KBM-7 (cell line): ENCODE data around the gene CCDC159.
"Not testable (repeated sequence)": the region's sequence is repeated elsewhere in the genome, so short reads cannot be mapped to it uniquely, and the experiment has no call there.

Experiments
- DNase-seq: peaks from one replicate; pipeline ENCODE4 v3.0.0-alpha.2; 2015
- in situ Hi-C: fragments of 300-500 bp; cut with MboI; formaldehyde crosslinking; loops from 2 replicates; pipeline ENCODE4 v1.14.3; 2020; ENCODE audit warnings: low sequenced_read_pairs, low pct_unique_long_range_greater_than_20kb, mixed read lengths

The CCDC159 gene

DNA sequence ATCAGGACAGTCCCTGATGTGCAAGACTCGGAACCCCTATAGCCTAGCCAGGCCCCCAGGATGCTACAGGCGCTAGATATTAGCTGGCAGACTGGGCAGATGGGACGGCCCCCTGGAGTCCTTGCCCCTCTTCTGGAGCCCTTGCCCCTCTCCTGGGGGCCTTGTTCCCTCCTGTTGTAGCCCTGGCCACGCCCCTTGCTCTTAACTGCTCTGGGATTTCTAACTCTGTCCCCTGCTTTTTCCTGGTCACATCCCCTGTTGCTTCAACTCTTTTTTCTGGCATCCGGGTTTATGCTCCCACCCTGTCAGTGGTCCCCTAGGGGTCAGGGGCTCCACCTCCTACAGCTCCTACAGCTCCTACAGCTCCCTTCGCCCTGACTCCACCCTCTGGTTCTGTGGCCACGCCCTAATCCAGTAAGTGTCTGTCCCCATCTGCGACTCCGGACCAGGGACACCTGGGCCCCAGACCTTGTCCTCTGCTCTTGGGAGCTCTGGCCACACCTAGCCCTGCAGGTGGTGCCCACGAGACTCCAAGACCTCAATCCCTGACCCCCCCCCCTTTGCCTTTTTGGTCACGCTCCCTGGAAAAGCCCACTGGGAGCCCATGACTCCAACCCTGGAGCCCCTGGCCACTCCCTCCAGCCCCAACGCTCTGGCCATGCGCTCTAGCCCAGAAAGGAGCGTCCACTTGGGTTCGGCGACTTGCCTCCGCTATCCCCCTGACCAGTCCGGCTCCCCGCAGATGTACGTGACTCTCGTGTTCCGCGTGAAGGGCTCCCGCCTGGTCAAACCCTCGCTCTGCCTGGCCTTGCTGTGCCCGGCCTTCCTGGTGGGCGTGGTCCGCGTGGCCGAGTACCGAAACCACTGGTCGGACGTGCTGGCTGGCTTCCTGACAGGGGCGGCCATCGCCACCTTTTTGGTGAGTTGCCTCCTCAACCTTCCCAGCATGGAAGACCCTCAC is 15.7 kb downstream of the CCDC159 start:
- DNase-seq = no peak
- in situ Hi-C loops = no loop called here

DNA sequence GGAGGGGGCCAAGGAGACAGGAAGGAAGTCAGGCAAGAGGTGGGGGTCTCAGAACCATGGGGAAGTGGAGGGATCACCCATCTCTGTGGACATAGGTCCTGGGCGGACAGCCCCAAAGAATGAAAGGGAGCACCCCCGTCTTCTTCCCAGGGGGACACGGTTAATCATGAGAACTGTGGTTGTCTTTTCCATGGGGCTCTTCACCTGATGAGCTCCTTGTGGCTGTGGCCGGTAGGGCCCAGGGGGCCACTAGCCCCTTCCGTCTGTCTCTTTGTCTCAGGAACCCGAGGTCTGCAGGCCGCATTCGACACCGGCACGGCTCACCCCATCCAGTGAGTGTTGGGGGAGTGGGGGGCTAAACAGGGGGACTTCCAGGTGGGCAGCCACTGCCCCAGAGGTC is 17.6 kb downstream of the CCDC159 start:
- in situ Hi-C loops = no loop called here
- no peak for DNase-seq

DNA sequence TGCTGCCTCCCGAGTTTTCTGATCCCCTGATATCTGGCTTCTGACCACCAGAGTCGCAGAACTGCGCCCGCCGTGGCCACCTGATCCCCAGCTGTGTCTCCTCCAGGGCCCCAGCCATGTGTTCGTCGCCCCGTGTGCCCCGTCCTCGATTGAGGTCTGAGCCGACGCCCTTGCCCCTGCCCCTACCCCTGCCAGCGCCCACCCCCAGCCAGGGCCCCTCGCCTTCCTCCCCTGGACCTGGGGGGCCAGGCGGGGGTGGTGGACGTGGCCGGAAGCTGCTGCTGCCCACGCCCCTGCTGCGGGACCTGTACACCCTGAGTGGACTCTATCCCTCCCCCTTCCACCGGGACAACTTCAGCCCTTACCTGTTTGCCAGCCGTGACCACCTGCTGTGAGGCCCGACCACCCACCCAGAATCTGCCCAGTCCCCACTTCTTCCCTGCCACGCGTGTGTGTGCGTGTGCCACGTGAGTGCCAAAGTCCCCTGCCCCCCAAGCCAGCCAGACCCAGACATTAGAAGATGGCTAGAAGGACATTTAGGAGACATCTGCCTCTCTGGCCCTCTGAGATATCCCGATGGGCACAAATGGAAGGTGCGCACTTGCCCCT is 18.1 kb downstream of the CCDC159 start:
- in situ Hi-C loops = no loop called here
- DNase-seq = no peak

DNA sequence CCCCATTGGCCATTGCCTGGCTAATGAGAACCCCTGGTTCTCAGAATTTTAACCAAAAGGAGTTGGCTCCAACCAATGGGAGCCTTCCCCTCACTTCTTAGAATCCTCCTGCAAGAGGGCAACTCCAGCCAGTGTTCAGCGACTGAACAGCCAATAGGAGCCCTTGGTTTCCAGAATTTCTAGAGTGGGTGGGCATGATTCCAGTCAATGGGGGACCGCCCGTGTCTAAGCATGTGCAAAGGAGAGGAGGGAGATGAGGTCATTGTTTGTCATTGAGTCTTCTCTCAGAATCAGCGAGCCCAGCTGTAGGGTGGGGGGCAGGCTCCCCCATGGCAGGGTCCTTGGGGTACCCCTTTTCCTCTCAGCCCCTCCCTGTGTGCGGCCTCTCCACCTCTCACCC is 18.6 kb downstream of the CCDC159 start:
- in situ Hi-C loops = no loop called here
- no peak for DNase-seq

DNA sequence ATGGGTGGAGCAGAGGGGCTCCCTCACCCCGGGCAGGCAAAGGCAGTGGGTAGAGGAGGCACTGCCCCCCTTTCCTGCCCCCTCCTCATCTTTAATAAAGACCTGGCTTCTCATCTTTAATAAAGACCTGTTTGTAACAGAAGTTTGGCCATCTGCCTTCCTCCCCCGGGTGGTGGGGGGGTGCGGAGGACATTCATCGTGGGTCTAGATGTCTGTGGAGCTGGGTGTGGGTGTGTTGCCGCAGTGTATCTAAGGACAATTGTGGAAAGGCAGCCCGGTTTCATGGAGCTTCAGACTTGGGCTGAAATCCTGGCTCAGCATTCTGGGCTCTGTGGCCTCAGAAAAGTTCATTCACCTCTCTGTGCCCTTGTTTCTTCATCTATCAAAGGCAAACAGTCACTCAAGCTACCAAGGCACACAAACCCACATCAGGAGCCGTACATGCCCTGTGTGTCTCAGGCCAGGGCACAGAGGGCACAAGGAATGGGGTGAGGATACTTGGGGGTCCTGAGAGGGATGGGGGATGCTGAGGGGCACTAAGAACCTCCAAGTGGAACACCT is 19.3 kb downstream of the CCDC159 start:
- in situ Hi-C loops = no loop called here
- DNase-seq = no peak

DNA sequence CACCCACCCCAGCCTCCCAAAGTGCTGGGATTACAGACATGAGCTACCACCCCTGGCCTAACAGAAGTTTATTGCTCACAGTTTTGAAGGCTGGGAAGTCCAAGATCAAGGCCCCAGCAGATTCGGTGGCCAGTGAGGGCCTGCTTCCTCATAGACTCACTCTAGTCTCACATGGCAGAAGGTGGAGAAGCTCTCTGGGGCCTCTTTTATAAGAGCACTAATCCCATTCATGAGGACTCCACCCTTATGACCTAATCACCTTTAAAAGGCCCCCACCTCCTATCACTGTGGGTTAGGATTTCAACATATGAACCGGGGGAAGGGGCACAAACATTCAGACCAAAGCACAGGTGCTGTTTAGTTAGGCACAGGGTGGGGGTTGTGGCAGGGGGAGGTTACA is 21.2 kb downstream of the CCDC159 start:
- DNase-seq = no peak
- in situ Hi-C loops = no loop called here

DNA sequence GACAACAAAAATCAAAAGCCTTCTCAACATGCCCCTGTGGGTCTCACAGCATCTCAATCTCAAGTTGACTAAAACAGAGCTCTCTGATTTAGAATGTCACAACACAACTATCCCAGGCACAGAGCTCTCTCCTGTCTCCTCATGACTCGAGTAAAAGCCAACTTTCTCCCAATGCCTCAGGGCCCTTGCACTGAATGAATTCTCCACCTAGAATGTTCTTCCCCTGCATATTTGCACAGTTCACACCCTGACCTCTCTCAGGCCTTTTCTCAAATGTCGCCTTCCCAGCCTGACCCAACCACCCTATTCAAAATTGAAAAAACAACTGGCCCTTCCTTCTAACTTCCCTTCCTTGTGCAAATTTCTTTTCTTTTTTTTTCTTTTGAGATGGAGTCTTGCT is 24.4 kb downstream of the CCDC159 start:
- in situ Hi-C loops = no loop called here
- DNase-seq = no peak

DNA sequence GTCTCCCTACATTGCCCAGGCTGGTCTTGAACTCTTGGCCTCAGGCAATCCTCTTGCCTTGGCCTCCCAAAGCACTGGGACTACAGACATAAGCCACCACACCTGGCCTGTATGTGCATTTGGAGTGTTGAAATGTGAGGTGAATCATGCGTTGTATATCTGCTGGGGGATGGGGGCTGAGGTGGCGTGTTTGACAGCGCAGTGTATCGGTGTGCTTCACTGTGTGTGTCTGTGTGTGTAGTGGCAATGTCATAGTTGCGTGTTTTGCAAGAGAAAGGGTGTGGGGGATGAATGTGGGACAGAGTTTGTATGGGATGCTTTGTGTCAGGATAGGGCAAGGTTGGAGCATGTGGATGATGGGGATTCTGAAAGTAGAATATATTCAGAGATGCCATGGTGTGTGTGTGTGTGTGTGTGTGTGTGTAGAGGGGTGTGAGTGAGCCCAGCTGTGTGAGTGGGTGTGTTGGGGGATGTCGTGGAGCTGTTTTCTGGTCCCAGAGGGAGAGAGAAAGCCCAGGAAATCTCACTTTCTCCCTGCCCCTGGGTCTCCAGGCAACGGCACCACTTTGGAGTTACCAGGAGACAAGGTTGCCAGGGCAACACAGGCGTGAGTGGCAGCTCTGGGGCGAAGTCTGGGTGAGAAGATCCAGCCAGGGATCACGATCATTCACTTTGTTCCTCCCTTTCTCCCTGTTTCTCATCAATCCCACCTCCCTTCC is 27.0 kb downstream of the CCDC159 start:
- in situ Hi-C loops = no loop called here
- DNase-seq = no peak

DNA sequence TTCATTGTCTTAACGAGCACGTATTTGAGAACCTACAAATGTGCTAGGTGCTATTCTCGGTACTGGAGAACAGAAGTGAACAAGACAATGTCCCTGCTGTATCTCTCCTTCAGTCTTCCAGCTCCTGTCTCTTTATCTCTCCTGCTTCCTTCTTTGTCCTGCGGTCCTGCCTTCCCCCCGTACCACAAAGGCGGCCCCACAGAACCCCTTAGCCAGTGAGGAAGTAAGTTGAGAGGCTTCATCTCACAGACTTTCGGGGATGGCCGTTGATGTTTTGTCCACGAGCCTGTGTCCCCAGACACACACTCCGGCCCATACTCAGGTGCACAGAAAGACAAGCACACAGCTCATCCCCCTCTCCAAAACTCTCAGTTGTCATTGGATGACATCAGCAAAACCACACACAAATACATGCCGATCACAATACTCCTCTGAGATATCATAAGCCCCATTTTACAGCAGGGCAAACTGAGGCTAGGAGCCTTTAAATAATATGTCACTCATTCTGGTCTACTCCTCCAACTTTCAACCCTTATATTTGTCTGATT is 27.6 kb downstream of the CCDC159 start:
- in situ Hi-C loops = no loop called here
- DNase-seq = peak; percentile 58

DNA sequence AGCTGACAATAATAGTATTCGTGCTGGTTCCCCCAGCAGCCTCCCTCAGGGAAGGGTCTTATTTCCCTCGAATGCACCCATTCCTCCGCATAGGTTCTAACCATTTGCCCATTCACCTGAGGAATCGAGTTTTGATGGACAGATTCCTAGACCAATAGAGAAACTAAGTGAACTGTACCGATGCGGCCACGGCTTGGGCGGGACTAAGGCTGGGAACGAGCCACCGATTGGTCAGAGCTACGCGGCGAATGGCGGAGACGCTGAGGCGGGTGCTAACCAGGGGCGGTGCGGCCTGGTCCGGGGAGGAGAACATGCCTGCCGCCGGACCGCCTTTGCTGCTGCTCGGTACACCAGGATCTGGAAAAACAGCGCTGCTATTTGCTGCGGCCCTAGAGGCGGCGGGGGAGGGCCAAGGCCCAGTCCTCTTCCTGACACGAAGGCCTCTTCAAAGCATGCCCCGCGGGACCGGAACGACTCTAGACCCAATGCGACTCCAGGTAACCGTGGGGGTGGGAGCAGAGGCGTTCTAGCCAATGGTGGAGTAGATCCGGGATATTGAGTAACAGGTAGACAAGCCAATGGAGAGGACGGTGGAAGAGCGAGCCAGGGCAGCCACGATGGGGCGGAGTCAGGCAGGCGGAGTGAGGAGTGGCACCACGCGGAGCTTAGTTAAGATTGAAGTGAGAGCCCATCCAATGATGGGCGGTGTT is 28.3 kb downstream of the CCDC159 start, which contains the start of gene SWSAP1:
SWSAP1 (plus strand) TSS at position 234 of the 710 bp plus-strand sequence; CDS start at position 249, 15 bp downstream.
- in situ Hi-C loops = no loop called here

DNA sequence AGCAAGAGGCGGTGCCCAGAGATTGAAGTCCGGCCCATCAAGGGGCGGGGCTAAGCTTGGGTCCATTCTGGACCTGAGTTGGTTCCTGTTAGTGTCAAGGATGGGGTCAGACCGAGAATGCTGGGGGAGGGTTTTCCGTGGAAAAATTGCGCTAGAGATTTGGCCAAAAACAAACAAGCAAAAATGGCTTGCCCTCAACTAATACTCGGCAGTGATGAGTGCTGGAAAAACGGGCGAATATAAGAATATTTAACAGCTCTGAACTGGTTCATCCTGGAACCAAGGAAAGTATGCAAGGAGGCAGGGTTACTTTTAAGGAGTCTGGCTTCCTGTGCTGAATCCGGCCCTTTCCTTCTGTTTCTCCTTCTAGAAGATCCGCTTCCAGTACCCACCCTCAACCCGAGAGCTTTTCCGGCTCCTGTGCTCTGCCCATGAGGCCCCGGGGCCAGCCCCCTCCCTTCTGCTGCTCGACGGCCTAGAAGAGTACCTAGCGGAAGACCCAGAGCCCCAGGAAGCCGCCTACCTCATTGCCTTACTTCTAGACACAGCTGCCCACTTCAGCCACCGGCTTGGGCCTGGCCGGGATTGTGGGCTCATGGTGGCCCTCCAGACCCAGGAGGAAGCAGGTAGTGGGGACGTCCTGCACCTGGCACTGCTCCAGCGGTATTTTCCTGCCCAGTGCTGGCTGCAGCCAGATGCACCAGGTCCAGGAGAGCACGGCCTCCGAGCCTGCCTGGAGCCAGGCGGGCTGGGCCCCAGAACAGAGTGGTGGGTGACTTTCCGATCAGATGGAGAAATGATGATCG is 29.0 kb downstream of the CCDC159 start:
- DNase-seq = peak; percentile 84
- in situ Hi-C loops = no loop called here

More for the DNA sequence above, 28.3 kb downstream of the CCDC159 start, which contains the start of gene SWSAP1:
- peak; percentile 100 for DNase-seq

DNA sequence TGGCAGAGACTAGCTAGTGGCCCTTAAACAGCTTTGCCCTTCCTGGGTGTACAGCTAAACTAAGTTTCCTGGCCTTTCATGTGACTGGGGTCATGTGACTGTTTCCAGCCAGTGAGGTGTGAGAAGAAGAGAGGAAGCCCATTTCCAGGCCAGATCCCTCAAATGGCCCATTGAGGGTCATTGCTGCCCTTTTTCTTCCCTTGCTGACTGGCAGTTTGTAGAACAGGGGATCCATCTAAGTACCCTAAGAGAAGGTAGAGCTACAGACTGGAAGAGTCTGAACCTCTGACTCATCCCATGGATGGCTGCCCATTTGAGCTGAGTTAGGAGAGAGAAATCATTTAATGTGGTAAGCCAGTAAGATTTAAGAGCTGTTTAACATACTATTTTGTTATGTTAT is 30.9 kb downstream of the CCDC159 start:
- in situ Hi-C loops = no loop called here
- no peak for DNase-seq

DNA sequence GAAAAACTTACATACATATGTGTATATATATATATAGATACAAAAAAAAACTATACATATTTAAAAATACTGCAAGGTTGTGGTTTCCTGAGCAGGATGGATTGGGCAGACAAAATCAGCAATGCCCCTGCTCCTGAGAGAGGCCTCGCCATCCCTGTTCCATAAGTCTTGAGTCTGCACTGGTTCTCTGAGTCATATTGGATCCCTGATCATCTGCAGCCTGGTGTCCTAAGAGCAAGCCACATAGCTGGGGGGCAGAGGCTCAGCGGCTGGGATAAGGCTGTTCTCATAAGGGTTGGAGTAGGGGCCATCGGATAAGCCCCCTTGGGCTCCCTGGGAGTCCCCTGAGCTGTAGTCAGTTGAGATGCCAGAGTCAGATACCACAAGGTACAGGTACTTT is 31.4 kb downstream of the CCDC159 start:
- in situ Hi-C loops = no loop called here
- DNase-seq = no peak

DNA sequence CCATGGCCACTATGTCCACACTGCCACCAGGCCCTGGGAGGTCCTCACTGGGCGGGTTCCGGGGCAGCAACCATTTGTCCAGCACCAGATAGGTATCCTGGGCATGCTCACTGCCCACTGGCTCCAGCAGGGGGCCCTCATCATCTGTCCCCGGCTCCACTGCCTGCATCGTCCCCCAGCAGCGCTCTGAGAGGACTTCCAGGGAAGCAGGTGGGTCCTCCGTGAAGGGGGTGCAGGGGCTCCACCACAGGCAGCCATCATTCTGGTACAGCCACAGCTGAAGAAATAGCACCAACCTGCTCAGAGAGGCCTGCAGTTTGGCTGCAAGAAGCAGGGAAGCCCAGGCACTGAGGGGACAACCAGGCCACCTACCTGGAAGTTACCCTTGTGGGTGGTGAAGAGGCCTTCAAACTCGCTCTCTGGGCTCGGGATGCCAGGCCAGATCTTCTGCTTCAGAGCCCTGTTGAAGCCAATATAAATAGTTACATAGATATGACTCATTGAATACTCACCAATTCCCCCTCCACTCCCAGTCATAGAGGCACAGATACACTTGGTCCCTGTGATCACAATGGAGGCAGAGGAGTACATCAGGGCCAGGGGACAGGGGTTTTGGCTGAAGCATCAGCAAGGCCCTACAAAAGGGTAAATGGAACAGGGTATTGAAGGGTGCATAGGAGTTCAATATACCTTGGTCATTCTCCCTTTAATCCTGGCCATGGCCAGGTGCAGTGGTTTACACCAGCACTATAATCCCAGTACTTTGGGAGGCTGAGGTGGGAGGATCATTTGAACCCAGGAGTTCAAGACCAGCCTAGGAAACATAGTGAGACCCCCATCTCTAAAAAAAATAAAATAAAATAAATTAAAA is 32.2 kb downstream of the CCDC159 start:
- in situ Hi-C loops = no loop called here
- peak; percentile 57 for DNase-seq

DNA sequence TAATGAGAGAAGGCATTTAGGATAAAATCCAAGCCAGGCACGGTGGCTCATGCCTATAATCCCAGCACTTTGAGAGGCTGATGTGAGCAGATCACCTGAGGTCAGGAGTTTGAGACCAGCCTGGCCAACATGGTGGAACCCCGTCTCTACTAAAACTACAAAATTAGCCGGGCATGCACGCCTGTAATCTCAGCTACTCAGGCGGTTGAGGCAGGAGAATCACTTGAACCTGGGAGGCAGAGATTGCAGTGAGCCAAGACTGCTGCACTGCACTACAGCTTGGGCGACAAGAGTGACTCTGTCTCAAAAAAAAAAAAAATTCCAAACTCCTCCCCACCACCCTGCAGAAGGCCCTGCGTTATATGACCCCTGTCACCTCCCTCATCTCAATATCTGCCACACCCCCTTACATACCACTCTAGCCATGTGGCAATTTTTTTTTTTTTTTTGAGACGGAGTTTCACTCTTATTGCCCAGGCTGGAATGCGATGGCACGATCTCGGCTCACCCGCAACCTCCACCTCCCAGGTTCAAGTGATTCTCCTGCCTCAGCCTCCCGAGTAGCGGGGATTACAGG is 33.0 kb downstream of the CCDC159 start:
- DNase-seq = not testable (repeated sequence)

DNA sequence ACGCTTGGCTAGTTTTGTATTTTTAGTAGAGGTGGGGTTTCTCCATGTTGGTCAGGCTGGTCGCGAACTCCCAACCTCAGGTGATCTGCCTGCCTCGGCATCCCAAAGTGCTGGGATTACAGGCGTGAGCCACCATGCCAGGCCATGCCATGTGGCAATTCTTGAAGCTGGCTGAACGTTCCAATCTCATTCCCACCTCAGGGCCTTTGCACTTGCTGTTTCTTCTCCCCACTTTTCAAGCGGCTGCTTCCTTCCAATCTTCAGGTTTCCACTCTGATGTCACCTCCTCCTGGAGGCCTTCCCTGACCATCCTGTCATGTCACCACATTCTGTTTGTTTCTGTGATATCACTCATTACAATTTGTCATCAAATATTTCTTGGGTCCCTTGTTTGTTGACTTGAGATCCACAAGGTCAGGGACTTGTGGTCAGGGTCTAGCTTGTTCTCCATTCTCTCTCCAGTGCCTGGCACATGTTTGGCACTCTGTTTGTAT is 33.6 kb downstream of the CCDC159 start:
- DNase-seq = no peak
- in situ Hi-C loops = no loop called here

More for the DNA sequence above, 33.0 kb downstream of the CCDC159 start:
- in situ Hi-C loops = not testable (repeated sequence)
